HEK293T (cell line): ENCODE results near the gene MINDY4.

Experiments
- BHLHE40 ChIP-seq: fragments of 450-650 bp; IDR thresholded peaks from 2 replicates; pipeline ENCODE4 v1.6.1; 2016; ENCODE audit warnings: mild to moderate bottlenecking, moderate library complexity, borderline replicate concordance
- ELF4 ChIP-seq: fragments of 450-650 bp; IDR thresholded peaks from 2 replicates; pipeline ENCODE4 v1.6.1; 2017; ENCODE audit warnings: antibody characterized with exemption
- FOXA1 ChIP-seq: fragments of 450-650 bp; IDR thresholded peaks from 2 replicates; pipeline ENCODE4 v1.6.1; 2016; ENCODE audit warnings: mild to moderate bottlenecking
- FOXK2 ChIP-seq: fragments of 450-650 bp; IDR thresholded peaks from 2 replicates; pipeline ENCODE4 v1.6.1; 2016; ENCODE audit warnings: mild to moderate bottlenecking
- FOXM1 ChIP-seq: fragments of 450-650 bp; IDR thresholded peaks from 2 replicates; pipeline ENCODE4 v1.6.1; 2017; ENCODE audit warnings: mild to moderate bottlenecking, borderline replicate concordance
- HDGF ChIP-seq: fragments of 450-650 bp; IDR thresholded peaks from 2 replicates; pipeline ENCODE4 v1.6.1; 2017; ENCODE audit warnings: antibody characterized with exemption, borderline replicate concordance
- NFRKB ChIP-seq: fragments of 450-650 bp; IDR thresholded peaks from 2 replicates; pipeline ENCODE4 v1.6.1; 2016; ENCODE audit warnings: mild to moderate bottlenecking, moderate library complexity
- PKNOX1 ChIP-seq: fragments of 450-650 bp; IDR thresholded peaks from 2 replicates; pipeline ENCODE4 v1.6.1; 2016
- SP1 ChIP-seq: fragments of 450-650 bp; IDR thresholded peaks from 2 replicates; pipeline ENCODE4 v1.6.1; 2017
- SUZ12 ChIP-seq: fragments of 450-650 bp; IDR thresholded peaks from 2 replicates; pipeline ENCODE4 v1.6.1; 2016; ENCODE audit warnings: mild to moderate bottlenecking
- ZNF384 ChIP-seq: fragments of 450-650 bp; IDR thresholded peaks from 2 replicates; pipeline ENCODE4 v1.6.1; 2016

GRCh38 chr7:30925913-30926312 lies 154.7 kb downstream of the MINDY4 start:
- TF ChIP-seq BHLHE40 (no peak), HDGF (no peak), ZNF384 (no peak), ELF4 (no peak), FOXA1 (no peak), SP1 (no peak), FOXK2 (no peak), NFRKB (no peak), FOXM1 (no peak), SUZ12 (no peak), PKNOX1 (no peak)
